ENCODE measurements around the gene CCDC187.

DNA sequence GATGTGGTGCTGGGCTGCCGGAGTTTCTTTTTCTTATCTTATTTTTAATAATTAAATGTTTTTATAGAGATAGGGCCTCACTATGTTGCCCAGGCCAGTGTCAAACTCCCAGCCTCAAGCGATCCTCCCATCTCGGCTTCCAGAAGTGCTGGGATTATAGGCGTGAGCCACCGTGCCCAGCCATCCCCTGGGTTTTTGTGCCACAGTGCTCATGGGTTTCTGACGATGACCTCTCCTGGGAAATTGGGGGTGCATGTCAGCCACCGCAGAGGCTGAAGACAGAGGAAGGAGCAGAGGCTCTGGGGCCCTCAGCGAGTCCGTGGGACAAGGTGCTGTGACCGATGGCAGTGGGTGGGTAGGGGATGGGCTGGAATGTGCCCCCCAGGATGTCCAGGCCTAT, 37.9 kb upstream of the CCDC187 start:
- TF ChIP-seq, protein P1, sequence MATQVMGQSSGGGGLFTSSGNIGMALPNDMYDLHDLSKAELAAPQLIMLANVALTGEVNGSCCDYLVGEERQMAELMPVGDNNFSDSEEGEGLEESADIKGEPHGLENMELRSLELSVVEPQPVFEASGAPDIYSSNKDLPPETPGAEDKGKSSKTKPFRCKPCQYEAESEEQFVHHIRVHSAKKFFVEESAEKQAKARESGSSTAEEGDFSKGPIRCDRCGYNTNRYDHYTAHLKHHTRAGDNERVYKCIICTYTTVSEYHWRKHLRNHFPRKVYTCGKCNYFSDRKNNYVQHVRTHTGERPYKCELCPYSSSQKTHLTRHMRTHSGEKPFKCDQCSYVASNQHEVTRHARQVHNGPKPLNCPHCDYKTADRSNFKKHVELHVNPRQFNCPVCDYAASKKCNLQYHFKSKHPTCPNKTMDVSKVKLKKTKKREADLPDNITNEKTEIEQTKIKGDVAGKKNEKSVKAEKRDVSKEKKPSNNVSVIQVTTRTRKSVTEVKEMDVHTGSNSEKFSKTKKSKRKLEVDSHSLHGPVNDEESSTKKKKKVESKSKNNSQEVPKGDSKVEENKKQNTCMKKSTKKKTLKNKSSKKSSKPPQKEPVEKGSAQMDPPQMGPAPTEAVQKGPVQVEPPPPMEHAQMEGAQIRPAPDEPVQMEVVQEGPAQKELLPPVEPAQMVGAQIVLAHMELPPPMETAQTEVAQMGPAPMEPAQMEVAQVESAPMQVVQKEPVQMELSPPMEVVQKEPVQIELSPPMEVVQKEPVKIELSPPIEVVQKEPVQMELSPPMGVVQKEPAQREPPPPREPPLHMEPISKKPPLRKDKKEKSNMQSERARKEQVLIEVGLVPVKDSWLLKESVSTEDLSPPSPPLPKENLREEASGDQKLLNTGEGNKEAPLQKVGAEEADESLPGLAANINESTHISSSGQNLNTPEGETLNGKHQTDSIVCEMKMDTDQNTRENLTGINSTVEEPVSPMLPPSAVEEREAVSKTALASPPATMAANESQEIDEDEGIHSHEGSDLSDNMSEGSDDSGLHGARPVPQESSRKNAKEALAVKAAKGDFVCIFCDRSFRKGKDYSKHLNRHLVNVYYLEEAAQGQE (IDR thresholded peaks at IDR 0.05; ENCODE audit: borderline replicate concordance), result no peak
- no peak for TF ChIP-seq POLR2AphosphoS5 (IDR thresholded peaks at IDR 0.05)
- TF ChIP-seq RAD21 (conservative IDR thresholded peaks at IDR 0.05), result no peak

Data from neural cell (in vitro differentiated cells).